ENCODE data around the gene LVRN.

DNA sequence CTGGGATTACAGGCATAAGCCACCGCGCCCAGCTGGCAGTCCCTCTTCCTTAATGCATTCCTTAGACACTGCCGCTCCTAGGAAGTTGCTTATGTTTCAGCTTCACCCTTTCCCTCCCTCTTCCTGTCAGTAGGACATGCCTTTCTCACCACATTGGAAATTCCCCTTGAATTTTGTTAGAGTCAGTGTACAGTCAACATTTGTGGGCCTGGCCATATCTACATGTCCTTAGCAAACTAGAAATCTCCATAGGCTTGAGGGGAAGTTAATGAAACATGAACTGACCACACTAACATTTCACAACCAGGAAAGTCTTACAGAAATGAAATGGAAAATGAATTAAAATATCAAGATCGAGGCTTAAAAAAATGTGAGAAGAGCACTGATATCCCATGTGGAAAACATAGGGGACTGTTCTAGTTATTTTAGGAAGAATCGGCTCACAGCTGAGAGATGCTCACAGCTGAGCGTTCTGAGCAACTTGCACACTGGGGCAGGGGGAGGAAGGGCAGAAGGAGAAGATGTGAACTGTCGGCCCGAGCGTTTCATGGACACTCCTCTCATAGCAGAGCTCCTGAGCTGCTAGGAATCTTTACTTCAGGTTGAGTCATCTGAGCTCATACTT, 21.1 kb upstream of the LVRN start:
- no peak for TF ChIP-seq CTCF (IDR thresholded peaks at IDR 0.05; ENCODE audit: extremely low read depth in 1 of 2, insufficient read depth in 1 of 2, low read depth in 1 of 2, low read length in 2 of 2)
- TF ChIP-seq MAX (IDR thresholded peaks at IDR 0.05; ENCODE audit: insufficient read depth, insufficient read length): no peak
- no peak for TF ChIP-seq POLR2A (IDR thresholded peaks at IDR 0.05; ENCODE audit: low read depth, low read length)
- TF ChIP-seq JUN (IDR thresholded peaks at IDR 0.05; ENCODE audit: borderline replicate concordance, insufficient read depth, insufficient read length, low read depth): no peak
- no peak for TF ChIP-seq POLR2AphosphoS5 (IDR thresholded peaks at IDR 0.05; ENCODE audit: insufficient read depth, low read depth, low read length)
- TF ChIP-seq EZH2 (IDR thresholded peaks at IDR 0.05; ENCODE audit: borderline replicate concordance, low read depth, low read length, severe bottlenecking): no peak
- TF ChIP-seq MYC (IDR thresholded peaks at IDR 0.05; ENCODE audit: low read depth, low read length): no peak
